Kidney (tissue), 14 donors: ENCODE results near the gene PIGX. TPM values are rescaled to one million over a fixed set of nuclear protein-coding genes. Genes with fewer than 3 reads are reported as not detected.

Experiments used
- DNase-seq, 5 donors: peaks; one replicate each; pipeline ENCODE4 v3.0.0-alpha.2; 2013 to 2020
- FAIRE-seq: peaks from 2 replicates; lab custom pipeline; 2012; peaks lifted over from hg19 to GRCh38; lab: Jason Lieb, UNC
- H3K27ac ChIP-seq, 2 donors: one replicate each; pipeline ENCODE4 v1.7.0; 2013; ENCODE audit warnings: low read depth in 2 of 2, low read length in 2 of 2, inconsistent platforms in 1 of 2
- H3K27me3 ChIP-seq: one replicate; pipeline ENCODE4 v1.7.1; 2013; ENCODE audit warnings: low read length, inconsistent platforms; ENCODE audit not compliant: control insufficient read depth, insufficient read depth
- H3K36me3 ChIP-seq, 3 donors: one replicate each; pipeline versions ENCODE4 v1.7.0 to v1.7.1; 2013; ENCODE audit warnings: low read length in 3 of 3, control low read depth in 1 of 3, inconsistent platforms in 1 of 3; ENCODE audit not compliant: insufficient read depth in 3 of 3, control insufficient read depth in 2 of 3
- H3K4me1 ChIP-seq, 3 donors: one replicate each; pipeline versions ENCODE4 v1.7.0 to v1.7.1; 2013; ENCODE audit warnings: low read length in 3 of 3, inconsistent platforms in 1 of 3, low read depth in 1 of 3; ENCODE audit not compliant: control insufficient read depth in 2 of 3, insufficient read depth in 2 of 3
- H3K4me3 ChIP-seq, 3 donors: one replicate each; pipeline versions ENCODE4 v1.7.0 to v1.8.1; 2013; ENCODE audit warnings: low read length in 3 of 3, control low read depth in 1 of 3, inconsistent platforms in 1 of 3
- H3K9ac ChIP-seq, 3 donors: one replicate each; pipeline versions ENCODE4 v1.7.0 to v1.7.1; 2013; ENCODE audit warnings: low read length in 3 of 3, control low read depth in 1 of 3, inconsistent platforms in 1 of 3
- H3K9me3 ChIP-seq, 3 donors: one replicate each; pipeline versions ENCODE4 v1.7.0 to v1.7.1; 2013; ENCODE audit warnings: low read length in 3 of 3, control low read depth in 1 of 3, inconsistent platforms in 1 of 3; ENCODE audit not compliant: control insufficient read depth in 2 of 3, insufficient read depth in 1 of 3
- CTCF ChIP-seq: IDR thresholded peaks from 3 replicates; pipeline ENCODE4 v1.5.1; 2012; ENCODE audit warnings: mild to moderate bottlenecking, moderate library complexity, borderline replicate concordance; ENCODE audit not compliant: insufficient read depth; ENCODE audit errors: extremely low read depth
- intact Hi-C: fragments of 100-400 bp; cut with DNase I; formaldehyde crosslinking; loops from one replicate; pipeline ENCODE4 v1.11.1; 2022
- polyA plus RNA-seq: library from polyadenylated mRNA; stranded (reverse); fragments of 350-450 nt; fragmentation: Illumina TruSeq; extraction: RNeasy Lipid Tissue Mini Kit (QIAGEN cat#74804); gene quantifications from one replicate; pipeline ENCODE4 v1.2.3, GENCODE V29; 2014; ENCODE audit warnings: low read depth, low replicate concordance; ENCODE audit not compliant: insufficient read depth
- total RNA-seq: library from RNA; stranded (reverse); fragmentation: NEBNext Ultra II Directional; extraction: Animal tissue kit (Norgen Biotek cat#: 25700); gene quantifications from one replicate; pipeline ENCODE4 v1.2.1, GENCODE V29; 2021
- donor health status: control.
- donor health status: control.
- donor health status: control.
- donor health status: control.
- donor health status: control.
- donor health status: DM: yes; HTN: yes; CAD: no.
- donor health status: Normal renal cell carcinoma (clear cell type).

PIGX gene
- total and polyA plus RNA-seq, 2 donors from 2014 or later = 15.7 to 19.6 TPM

GRCh38 chr3:196689941-196690660, 22.1 kb upstream of the PIGX start:
- no peak for FAIRE-seq
- intact Hi-C loops = loop anchor here (10.0 kb wide), 1 partner anchor 75 kb away; no protein-coding TSS in a partner anchor
- Histone ChIP-seq H3K4me3 (no peak overlapping the region), H3K27me3 (no peaks in the 10 kb centered on the region), H3K4me1 (no peaks in the 10 kb centered on the region), H3K36me3 (no peaks in the 10 kb centered on the region), H3K9ac (no peak overlapping the region), H3K9me3 (no peaks in the 10 kb centered on the region), H3K27ac (no peak overlapping the region)
- no peak for DNase-seq
- no peak for TF ChIP-seq CTCF

- H3K4me3 ChIP-seq = no peak overlapping the region
- no peak for TF ChIP-seq CTCF
- H3K9ac ChIP-seq = no peak overlapping the region
- no peaks in the 10 kb centered on the region for H3K36me3 ChIP-seq
- no peaks in the 10 kb centered on the region for H3K9me3 ChIP-seq
- H3K4me1 ChIP-seq = no peaks in the 10 kb centered on the region
- H3K27ac ChIP-seq = no peak overlapping the region
- no peaks in the 10 kb centered on the region for H3K27me3 ChIP-seq
- no peak for FAIRE-seq
- no peak for DNase-seq
- intact Hi-C loops = no loop called here
Observed at GRCh38 chr3:196691386-196691785, 20.8 kb upstream of the PIGX start.

- no peak for FAIRE-seq
- Histone ChIP-seq H3K4me3 (no peak overlapping the region), H3K9ac (no peak overlapping the region), H3K9me3 (no peaks in the 10 kb centered on the region), H3K27ac (no peak overlapping the region), H3K27me3 (no peaks in the 10 kb centered on the region), H3K4me1 (no peaks in the 10 kb centered on the region), H3K36me3 (no peaks in the 10 kb centered on the region)
- no peak for TF ChIP-seq CTCF
- intact Hi-C loops = no loop called here
- no peak for DNase-seq
Observed at GRCh38 chr3:196694202-196694638, 18.0 kb upstream of the PIGX start.
